Hippocampal formation (tissue), 2 donors: Measurements from ENCODE around the gene INAVA.
"Not testable (repeated sequence)": the region's sequence is repeated elsewhere in the genome, so short reads cannot be mapped to it uniquely, and the experiment has no call there.

Source experiments
- DNase-seq, 2 donors: peaks; one replicate each; lab custom pipeline; 2025; lab: John Stamatoyannopoulos, UW

The INAVA gene

GRCh38 chr1:200921571-200922110 is 26.9 kb downstream of the INAVA start:
- no peak for DNase-seq

- no peak for DNase-seq
These were observed 27.7 kb downstream of the INAVA start for GRCh38 chr1:200922406-200922805.

GRCh38 chr1:200923601-200924000 is 28.9 kb downstream of the INAVA start:
- no peak for DNase-seq

- DNase-seq = no peak
These were observed 31.1 kb downstream of the INAVA start for GRCh38 chr1:200925831-200926230.

- no peak for DNase-seq
These were observed 35.0 kb downstream of the INAVA start for GRCh38 chr1:200929530-200930278.

GRCh38 chr1:200930285-200930684 is 35.6 kb downstream of the INAVA start:
- DNase-seq = not testable (repeated sequence)

- DNase-seq = no peak
These were observed 37.1 kb downstream of the INAVA start for GRCh38 chr1:200931776-200932175.

GRCh38 chr1:200934676-200935245 is 40.1 kb downstream of the INAVA start:
- DNase-seq = no peak

GRCh38 chr1:200935286-200935962 is 40.7 kb downstream of the INAVA start:
- DNase-seq = not testable (repeated sequence)

- DNase-seq = no peak
These were observed 44.3 kb downstream of the INAVA start for GRCh38 chr1:200938955-200939354.

- DNase-seq = no peak
These were observed 50.4 kb downstream of the INAVA start for GRCh38 chr1:200945111-200945510.

GRCh38 chr1:200947059-200947566 is 52.4 kb downstream of the INAVA start:
- no peak for DNase-seq

GRCh38 chr1:200949626-200950025 is 54.9 kb downstream of the INAVA start:
- no peak for DNase-seq

GRCh38 chr1:200951016-200951415 is 56.3 kb downstream of the INAVA start:
- DNase-seq = no peak

GRCh38 chr1:200954434-200954833 is 59.7 kb downstream of the INAVA start:
- no peak for DNase-seq

- no peak for DNase-seq
These were observed 63.9 kb downstream of the INAVA start for GRCh38 chr1:200958597-200958996.

- no peak for DNase-seq
These were observed 64.8 kb downstream of the INAVA start for GRCh38 chr1:200959411-200959921.

- DNase-seq = no peak
These were observed 65.7 kb downstream of the INAVA start for GRCh38 chr1:200960236-200960947.

- no peak for DNase-seq
These were observed 66.2 kb downstream of the INAVA start for GRCh38 chr1:200960948-200961340.

- not testable (repeated sequence) for DNase-seq
These were observed 67.5 kb downstream of the INAVA start for GRCh38 chr1:200962151-200962550.

- DNase-seq = no peak
These were observed 67.9 kb downstream of the INAVA start for GRCh38 chr1:200962631-200963030.

- DNase-seq = no peak
These were observed 68.4 kb downstream of the INAVA start for GRCh38 chr1:200963076-200963475.
